GM19468 (cell line): ENCODE measurements around the gene ENPP6.

Source experiments
- ATAC-seq: cut with Tn5 transposase; IDR thresholded peaks from one replicate; pipeline ENCODE4 v1.9.1; 2021; ENCODE audit warnings: mild to moderate bottlenecking, moderate library complexity, moderate number of reproducible peaks; ENCODE audit not compliant: unreplicated experiment; ENCODE audit errors: extremely low read depth

The ENPP6 gene

DNA sequence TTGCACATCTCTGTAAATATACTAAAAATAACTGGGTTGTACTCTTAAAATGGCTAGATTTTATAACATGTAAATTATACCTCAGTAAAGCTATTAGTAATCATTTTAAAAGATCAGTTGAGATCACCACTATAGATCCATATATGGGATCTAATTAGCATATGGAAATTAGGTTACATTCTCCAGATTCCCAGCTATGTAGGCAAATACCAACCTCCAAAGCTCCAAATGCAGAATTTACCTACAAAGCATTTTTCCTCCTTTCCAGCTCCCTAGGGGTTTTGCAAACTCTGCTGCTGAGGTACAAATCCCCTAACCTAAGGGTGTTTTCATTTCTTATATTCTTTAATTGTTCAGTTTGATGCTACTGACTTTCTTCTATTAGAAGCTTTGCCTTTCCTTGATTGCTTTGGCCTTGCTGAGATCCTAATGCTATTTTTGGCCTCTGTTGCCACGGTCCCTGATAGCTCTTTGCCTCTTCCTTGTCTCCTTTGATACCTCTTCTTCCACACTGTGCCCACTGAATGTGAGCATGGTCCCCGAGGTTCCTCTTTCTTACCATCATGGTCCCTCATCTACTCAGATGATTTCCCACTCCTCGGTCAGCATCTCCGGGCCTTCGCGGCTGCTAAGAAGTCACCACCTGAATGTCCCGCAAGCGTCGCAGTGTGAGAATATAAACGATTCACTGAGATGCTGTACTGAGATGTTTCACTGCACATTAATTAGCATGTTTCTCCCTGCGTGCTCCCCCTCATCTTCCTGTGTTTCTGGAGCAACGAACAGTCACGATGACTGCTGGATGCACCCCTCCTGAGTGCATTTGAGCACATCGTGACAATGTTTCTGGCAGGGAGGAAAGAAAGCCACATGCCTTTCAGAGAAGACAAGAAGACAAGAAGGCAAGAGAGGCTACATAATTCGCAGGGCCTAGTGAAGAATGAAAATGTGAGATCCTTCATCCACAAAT is 23.8 kb downstream of the ENPP6 start:
- no peak for ATAC-seq

DNA sequence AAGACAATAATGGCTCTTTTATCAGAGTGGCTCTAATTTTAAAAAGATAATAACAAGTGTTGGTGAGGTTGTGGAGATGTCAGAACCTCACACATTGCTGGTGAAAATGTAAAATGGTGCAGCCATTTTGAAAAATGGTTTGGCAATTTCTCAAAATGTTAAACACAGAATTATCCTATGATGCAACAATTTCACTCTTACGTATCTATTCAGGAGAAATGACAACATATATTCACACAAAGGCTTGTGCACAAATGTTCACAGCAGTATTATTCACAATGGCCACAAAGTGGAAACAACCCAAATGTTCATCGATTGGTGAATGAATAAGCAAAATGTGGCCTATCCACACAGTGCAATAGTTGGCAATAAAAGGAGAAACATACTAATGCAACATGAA is 24.7 kb downstream of the ENPP6 start:
- ATAC-seq, result no peak

DNA sequence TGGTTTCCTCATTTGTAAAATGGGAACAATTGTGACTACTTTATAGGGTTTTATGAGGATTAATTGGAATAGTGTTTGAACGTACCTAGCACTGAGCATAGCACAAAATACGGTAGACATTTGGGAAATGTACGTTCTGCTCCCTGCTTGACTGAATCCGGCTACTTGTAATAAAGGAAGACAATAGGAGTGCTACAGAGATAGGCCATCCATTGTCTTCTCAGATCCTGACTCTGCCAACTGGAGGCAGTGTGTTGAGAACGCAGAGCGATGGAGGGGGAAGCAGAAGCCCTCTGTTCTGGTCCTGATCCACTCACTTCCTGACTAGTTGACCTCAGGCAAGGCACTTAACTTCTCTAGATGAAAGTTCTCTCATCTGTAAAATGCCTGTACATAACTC is 26.4 kb downstream of the ENPP6 start:
- ATAC-seq, result no peak

DNA sequence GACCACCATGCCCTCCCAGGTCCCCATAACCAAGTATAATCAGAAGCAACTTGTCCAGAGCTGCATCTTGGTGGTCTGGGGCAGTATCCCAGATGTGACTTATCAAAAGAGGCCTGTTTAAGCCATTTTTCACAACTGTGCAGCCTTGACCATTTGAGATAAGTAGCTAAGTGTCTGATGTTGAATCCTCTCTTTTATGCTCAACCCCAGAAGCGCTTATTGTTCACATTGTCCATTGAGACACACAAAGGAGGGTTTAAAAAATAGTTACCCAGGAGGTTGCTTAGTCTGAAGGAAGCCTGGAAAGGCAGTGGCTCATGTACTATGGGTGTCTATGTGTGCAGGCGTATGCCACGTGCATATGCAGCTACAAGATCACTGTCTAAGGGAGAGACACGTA is 27.0 kb downstream of the ENPP6 start:
- no peak for ATAC-seq

DNA sequence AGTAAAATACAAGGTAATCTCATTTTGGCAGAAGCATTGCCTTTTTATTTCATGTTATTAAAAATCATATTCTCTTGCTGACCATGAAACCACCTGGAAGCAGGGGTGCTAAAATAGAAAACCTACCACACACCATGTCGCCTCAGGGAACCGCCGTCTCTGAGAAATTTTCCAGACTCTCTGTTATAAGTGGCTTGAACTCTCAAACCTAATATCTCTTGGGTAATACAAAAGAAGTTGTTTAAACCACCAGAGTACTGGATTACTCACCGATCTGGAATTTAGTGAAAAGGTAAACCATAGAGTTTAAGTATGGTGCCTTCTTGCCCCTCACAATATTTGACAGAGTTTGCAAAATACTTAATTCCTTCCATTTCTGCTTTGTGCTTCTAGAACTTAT is 27.7 kb downstream of the ENPP6 start:
- ATAC-seq, result no peak

DNA sequence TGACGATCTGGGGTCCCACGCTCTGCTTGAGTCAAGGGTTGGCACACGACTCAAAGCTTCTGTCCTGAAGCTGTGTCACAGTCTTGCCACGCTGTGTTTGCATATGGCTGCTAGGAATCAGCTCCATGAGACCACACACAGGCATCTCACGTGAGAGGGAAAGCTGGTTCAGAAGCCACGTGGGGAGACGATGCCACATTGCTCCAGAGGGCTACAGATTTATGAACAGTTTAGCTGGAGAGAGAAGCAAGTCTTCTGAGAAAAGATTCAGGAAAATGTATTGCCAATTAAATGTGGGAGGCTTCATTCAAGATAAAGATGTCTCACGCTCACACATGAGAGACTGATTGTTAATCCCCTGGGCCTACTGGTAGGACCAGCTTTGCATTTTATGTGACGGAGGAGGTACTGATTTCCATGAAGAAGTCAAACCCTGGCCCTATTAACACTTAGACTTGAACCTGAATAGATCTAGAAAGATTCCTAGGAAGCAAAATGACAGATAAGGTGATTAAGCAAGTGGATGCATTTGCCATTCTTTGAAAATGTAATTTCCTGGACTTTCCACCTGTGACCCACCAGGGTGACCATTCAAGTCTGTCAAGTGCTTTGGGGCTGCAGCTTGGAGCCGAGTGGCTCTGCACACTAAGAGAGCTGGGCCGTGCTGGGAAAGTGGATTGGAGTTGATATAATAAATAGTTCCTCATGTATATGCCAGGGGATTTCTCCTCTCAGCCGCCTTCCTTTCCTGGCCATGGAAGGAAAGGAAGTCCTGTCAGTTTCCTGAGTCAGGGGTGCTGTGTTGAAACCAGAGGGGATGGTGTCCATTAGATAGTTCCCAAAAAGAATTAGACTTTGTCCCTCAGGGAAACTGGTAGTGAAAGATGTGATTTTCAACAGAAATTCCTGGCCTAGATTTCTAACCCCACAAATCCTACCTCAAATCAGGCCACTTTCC is 29.0 kb downstream of the ENPP6 start:
- no peak for ATAC-seq

DNA sequence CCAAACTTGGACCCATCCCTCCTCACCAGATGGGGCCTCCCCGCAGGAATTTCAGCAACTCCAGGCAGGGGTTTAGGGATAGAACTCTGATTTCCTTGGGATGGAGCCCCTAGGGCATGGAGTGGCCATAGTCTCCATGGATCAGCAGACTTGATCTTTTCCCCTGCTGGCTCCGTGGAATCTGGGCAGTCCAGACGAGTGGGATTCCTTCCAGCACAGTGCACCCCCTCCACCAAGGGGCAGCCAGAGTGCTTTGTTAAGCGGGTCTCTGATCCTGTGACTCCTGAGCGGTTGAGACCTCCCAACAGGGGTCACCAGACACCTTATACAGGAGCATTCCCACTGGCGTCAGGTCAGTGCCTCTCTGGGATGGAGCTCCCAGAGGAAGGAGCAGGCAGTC is 40.4 kb downstream of the ENPP6 start:
- no peak for ATAC-seq

DNA sequence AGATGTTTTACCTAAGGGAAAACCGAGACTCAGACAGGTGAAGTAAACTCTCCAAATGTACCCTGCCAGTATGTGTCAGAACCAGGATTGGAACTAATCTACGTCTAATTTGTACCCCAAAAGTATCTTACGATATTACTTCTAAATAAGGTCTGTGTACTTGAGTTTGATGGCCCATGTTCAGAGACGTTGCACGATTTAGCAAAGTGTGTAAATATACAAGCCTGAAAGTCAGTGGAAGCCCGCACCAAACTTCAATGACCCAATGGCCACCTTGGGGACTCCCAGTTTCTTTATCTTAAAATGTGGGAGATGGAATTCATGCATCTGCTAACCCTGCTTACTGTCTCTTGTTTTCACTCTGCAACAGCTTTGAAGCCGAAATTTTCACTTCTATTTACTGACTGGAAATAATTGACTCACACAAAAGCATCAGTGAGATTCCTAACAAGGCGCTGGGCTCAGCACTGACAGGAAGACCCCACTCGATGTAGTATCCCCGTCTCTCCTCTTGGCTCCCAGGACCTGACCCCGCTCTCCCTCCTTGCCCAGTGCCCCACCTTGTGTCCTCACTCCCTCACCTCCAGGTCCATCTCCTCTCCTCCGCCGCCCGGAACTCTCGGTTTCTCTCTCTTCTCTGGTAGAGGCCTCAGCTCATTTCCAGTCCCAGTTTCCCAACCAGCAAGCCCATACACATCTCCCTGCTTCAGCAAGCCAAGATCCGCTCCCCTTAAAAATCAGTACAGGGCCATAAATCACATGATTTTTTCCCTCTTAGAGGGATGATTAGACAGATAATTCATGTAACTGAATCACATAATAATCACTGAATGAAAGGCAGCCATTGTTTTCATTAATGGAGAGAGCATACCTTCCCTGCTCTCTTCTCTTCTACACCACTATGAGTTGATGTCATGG is 42.8 kb downstream of the ENPP6 start:
- ATAC-seq, result no peak

DNA sequence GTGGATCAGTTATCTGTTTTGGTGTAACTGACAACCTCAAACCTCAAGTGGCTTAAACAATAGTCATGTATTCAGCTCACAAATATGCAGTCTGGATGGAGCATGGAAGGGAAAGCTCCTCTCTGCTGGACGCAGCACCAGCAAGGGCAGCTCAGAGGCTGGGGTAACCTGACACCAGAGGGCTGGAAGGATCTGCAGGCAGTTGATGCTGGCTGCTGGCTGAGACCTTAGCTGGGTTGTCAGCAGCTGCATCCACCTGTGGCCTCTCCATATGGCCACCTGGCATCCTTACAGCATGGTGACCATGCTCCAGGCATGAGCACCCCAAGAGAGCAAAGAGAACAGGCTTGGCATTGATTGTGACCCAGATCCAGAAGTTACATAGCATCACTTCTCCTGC is 46.7 kb downstream of the ENPP6 start:
- no peak for ATAC-seq

DNA sequence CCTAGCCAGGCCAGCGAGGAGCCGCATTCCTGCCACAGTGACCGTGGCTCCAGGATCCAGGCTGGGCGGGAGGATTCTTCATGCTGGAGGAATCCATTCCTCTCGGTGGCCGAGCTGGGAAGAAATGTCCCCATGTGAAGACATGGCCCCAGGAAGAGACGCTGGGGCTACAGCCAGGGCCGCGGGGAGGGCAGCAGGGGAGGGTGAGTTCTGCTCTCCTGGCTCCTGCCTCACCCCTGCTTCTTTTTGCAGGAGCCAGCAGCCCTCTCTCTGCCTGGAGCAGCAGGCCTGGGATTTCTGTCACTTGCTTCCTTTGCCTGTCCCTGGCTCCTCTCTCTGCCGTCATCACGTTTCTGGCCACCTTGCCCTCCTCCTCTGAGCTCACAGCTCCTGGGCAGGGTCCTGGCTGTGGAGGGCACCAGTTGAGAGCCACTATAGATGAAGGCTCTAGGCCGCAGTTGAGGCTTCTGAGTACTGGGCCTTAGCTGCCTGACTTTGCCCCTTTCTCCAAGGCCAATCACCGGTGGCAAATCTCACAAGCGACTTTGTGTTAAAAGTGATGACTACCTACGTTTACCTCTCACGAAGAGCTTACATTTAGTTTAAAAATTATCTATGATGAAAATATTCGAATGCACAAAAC is 48.3 kb downstream of the ENPP6 start:
- ATAC-seq, result no peak

DNA sequence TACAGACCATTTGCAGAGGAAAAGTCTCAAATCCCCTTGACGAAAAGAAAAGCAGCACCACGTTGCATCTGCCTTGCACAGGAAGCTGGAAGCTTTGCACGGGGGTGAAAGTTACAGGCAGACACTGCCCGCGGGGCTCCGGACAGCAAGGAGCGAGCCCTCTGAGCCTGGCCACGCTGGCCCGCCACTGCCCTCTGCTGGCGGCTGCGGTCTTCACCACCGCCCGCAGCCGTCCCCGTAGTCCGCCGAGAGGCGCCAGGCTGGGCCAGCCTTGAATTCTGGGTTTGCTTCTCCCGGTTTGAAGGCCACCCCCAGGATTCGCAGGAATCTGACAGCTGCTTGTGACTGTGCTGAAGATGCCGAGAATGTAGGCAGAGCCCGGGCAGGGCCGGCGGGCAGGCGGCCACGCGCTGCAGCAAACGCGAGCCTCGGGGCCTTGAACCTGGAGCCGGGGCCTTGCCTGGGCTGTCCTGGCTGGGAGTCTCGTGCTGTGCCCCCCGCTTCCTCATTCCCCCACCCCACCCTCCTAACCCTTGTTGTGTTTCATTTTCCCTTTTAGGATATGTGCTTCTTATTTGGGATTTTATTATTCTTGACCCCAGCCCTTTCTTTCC is 49.2 kb downstream of the ENPP6 start:
- peak; percentile 62 for ATAC-seq

DNA sequence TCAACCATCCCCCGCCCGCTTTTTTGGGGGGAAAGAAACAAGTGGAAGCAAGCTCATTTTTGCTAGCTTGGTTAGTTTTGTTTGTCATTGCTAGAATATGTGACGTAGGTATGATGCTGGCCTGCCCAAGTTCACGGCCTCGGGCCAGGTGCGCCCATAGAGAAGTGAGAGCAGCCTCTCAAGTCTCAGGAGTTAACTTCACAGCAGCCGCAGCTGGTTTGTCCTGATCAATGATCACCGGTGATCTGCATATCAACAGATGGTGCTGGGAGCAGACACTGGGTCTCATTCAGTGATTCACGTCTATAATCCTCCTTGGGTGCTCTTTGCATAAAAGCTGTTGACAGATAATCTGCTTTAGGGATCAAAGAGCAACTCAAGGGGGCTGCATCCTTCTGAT is 50.1 kb downstream of the ENPP6 start:
- ATAC-seq, result no peak

DNA sequence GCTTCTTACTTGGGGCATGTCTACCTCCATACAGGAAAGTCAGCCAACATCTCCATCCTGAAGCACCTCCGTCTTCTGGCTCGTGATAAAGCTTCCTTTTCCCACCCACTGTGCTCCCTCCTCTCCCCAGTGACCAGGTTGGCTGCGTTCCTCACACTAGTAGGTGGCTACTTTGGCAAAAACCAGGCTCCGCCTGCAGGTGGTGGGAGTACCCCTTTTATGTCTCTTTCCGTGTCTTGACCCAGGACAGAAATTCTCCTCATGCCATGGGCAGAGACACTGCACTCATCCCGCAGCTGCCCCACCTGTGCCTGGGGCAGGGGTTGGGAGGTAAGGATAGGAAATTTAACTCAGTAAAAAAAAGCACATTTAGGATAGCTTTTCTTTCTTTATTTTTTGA is 50.9 kb downstream of the ENPP6 start:
- ATAC-seq, result no peak

DNA sequence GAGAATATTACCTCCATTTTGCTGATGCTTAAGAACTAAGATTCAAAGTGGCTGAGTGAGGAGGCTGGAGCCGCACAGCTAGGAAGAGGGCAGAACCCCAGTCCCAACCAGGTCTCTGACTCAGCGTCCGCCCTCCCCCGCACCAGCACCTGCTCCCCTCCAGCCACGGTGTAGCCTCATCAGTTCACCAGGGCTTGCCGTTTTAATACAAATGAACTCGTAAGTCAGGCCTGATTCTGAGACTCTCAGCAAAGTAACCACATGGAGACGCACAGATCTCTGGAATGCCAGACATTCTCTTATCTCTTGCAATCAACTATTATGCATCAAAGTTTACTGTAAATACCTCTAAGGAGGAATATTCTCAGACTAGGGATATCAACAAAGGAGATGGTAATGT is 52.4 kb downstream of the ENPP6 start:
- ATAC-seq, result no peak

DNA sequence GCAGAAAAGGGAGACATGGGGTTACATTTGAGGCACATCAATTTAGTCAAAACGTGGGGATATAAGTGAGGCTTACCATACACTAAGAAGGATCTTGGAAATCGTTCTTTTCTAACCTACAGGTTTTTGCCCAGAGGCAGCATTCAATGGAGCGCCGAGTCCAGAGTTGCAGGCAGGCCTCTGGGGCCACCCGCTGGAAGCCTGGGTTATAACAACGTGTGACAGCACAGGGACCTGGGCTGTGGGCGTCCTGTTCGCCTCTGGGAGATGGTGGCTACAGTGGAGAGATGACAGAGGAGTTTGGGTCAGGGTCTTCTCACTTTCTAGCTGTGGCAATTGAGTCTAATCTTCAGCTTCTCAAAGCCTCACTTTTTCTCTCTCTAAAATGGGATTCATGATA is 53.9 kb downstream of the ENPP6 start:
- ATAC-seq, result no peak

DNA sequence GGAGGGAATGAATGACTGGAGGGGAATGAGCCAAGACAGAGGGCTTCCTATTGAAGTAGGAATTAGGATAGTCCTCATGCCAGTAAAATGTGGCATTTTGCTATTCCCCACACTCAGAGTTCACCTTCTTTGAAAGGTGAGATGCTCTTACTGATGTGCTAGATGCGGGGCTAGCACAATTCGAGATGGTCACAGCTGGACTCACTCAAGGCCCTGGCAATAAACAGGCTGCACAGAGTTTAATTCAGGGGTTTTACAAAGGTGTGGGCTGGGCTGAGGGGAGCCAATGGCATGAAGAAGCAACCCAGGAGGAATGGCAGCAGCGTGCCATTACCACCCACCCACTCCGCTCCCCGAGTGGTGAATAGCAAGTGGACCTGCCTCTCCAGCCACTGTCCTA is 55.1 kb downstream of the ENPP6 start:
- no peak for ATAC-seq

DNA sequence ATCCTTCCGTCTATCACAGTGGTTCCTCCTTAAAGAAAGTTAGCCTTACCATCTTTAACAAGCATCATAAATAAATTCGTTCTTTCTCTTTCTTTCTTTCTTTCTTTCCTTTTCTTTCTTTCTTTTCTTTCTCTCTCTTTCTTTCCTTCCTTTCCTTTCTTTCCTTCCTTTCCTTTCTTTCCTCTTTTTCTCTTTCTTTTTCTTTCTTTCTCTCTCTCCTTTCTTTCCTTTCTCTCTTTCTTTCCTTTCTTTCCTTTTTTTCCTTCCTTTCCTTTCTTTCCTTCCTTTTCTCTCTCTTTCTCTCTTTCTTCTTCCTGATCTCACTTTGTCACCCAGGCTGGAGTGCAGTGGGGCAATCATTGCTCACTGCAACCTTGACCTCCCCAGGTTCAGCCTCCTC is 60.4 kb downstream of the ENPP6 start:
- ATAC-seq, result no peak

DNA sequence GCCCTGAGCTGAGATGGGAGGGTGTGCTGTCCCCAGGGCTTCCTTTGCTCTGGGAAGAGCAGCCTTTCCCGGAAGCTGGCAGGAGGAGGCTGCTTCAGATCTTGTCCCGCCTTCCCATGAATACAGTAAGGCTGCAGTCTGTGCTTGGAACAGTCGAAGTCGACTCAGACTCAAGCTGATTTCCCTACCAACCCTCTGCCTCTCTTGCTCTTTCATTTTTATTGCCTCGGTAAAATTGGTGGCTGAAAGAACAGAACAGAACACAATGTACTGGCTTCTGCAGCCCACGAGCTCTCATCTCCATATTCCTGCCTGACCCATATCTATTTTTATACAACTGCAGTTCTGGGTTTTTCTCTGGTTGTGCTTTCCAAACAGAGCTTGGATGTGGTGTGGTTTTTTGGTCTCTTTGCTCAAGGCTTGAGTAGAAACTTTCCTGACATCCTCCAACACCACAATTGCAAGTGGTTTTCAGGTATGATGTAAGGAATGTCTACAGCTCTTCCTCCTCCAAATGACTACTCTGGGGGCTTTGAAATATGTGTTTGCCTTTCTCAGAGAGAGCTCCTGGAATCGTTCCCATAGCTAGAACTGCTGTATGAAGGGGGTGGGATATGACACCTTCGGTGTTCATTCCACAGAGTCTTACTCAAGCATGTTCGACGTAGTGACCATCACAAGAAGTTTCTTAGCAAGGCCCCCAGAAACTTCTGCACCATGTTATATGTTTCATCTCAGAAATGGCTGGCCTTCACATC is 61.3 kb downstream of the ENPP6 start:
- no peak for ATAC-seq
